ENCODE results near the gene GFM1. TPM values are rescaled to one million over a fixed set of nuclear protein-coding genes. Genes with fewer than 3 reads are reported as not detected.

GFM1 gene
- total RNA-seq, 1 experiment from 2014 or later: 44.5 TPM

DNA sequence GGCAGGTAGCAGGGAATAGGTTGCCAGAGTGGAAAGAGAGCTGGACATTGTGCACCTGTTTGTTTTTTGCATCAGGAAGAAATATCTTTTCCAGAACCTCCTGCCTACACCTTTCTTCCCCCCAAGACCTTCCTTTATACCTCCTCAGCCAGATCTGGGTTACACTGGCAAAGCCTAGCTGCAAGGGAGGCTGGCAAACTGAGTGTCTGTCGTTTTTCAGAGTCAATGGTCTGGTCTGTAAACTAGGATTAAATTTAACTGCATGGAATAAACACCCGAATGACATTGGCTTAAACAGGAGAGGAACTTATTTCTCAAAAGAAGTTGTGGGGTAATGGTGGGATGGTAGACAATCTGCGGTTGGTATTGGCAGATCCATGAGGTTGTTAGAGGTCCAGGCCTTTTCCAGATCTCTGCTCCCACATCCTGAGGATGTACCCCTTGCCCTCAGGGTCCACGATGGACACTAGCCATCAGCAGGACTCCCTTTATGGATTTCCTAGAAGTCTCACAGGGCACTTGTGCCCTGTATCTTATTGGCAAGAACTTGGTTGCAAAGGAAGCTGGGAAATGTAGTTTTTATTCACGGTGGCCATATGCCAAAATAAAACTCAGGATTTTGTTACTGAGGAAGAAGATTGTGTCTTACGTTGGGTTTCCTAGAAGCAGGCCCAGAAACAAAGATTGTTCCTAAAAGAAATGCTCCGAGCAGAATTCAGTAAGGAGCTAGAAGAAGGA lies 91.1 kb downstream of the GFM1 start (continued):
- TF ChIP-seq, protein P1, sequence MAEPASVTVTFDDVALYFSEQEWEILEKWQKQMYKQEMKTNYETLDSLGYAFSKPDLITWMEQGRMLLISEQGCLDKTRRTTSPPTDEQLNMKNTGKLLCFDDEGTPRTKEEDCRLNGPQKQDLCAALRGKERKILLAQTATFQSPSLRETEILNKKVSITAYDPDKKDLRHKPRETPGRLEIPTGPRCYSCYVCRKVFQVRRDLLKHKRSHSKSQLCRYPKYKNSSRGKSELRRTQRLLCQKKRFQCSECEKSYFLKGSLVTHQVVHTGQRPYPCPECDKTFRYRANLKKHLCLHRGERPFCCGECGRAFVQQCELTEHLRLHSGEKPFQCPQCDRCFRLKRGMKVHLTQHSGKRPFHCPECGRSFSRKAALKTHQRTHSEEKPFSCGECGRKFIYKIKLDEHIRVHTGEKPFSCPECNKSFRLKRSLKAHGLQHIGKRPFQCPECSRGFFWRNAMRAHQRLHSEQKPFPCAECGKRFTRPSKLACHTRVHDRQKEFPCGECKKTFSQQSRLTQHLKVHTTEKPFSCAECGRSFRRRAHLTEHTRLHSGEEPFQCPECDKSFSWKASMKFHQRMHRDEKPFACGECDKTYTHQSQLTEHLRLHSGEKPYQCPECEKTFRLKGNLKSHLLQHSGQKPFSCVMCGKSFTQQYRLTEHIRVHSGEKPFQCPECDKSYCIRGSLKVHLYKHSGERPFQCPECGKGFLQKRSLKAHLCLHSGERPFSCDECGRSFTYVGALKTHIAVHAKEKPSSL (CRISPR knock-in tag; conservative IDR thresholded peaks at IDR 0.05): no peak
- TF ChIP-seq, protein P2, sequence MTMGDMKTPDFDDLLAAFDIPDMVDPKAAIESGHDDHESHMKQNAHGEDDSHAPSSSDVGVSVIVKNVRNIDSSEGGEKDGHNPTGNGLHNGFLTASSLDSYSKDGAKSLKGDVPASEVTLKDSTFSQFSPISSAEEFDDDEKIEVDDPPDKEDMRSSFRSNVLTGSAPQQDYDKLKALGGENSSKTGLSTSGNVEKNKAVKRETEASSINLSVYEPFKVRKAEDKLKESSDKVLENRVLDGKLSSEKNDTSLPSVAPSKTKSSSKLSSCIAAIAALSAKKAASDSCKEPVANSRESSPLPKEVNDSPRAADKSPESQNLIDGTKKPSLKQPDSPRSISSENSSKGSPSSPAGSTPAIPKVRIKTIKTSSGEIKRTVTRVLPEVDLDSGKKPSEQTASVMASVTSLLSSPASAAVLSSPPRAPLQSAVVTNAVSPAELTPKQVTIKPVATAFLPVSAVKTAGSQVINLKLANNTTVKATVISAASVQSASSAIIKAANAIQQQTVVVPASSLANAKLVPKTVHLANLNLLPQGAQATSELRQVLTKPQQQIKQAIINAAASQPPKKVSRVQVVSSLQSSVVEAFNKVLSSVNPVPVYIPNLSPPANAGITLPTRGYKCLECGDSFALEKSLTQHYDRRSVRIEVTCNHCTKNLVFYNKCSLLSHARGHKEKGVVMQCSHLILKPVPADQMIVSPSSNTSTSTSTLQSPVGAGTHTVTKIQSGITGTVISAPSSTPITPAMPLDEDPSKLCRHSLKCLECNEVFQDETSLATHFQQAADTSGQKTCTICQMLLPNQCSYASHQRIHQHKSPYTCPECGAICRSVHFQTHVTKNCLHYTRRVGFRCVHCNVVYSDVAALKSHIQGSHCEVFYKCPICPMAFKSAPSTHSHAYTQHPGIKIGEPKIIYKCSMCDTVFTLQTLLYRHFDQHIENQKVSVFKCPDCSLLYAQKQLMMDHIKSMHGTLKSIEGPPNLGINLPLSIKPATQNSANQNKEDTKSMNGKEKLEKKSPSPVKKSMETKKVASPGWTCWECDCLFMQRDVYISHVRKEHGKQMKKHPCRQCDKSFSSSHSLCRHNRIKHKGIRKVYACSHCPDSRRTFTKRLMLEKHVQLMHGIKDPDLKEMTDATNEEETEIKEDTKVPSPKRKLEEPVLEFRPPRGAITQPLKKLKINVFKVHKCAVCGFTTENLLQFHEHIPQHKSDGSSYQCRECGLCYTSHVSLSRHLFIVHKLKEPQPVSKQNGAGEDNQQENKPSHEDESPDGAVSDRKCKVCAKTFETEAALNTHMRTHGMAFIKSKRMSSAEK (CRISPR knock-in tag; IDR thresholded peaks at IDR 0.05; ENCODE audit: borderline replicate concordance): no peak

DNA sequence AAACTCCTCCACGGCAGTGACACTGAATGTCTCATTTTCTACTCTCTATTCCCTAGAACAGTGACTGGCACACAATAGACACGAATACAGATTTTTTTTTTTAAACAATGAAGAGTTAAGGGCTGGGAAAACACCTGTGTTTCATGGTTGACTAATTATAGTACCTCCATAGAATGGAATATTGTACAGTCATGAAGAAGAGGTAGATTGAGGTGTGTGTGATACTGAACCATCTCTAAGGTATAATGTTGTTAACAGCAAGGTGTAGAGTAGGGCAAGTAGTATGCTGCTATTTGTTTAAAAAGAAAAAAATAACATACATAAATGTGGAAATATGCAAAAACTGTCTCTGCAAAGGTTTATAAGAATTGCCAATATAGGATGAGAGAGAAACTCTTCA lies 93.1 kb downstream of the GFM1 start:
- Mint-ChIP-seq H3K27me3 (ENCODE audit: low read depth) (peaks cover 12% of the 10 kb centered on the region), H3K36me3 (peaks cover 12% of the 10 kb centered on the region), H3K4me3 (no peak overlapping the region), H3K9me3 (peaks cover 14% of the 10 kb centered on the region), H3K27ac (no peak overlapping the region), H3K4me1 (no peaks in the 10 kb centered on the region)
- ATAC-seq: no peak
- TF ChIP-seq ZNF396 (CRISPR knock-in tag; IDR thresholded peaks at IDR 0.05; ENCODE audit: borderline replicate concordance) (no peak), TEAD1 (CRISPR knock-in tag; IDR thresholded peaks at IDR 0.05) (no peak)
- TF ChIP-seq, protein P3, sequence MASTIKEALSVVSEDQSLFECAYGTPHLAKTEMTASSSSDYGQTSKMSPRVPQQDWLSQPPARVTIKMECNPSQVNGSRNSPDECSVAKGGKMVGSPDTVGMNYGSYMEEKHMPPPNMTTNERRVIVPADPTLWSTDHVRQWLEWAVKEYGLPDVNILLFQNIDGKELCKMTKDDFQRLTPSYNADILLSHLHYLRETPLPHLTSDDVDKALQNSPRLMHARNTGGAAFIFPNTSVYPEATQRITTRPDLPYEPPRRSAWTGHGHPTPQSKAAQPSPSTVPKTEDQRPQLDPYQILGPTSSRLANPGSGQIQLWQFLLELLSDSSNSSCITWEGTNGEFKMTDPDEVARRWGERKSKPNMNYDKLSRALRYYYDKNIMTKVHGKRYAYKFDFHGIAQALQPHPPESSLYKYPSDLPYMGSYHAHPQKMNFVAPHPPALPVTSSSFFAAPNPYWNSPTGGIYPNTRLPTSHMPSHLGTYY (CRISPR knock-in tag; IDR thresholded peaks at IDR 0.05): no peak
- TF ChIP-seq, protein P4, sequence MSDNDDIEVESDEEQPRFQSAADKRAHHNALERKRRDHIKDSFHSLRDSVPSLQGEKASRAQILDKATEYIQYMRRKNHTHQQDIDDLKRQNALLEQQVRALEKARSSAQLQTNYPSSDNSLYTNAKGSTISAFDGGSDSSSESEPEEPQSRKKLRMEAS (CRISPR knock-in tag; IDR thresholded peaks at IDR 0.05): no peak
- POLR2A ChIA-PET: no interaction called here
- CTCF ChIA-PET: no interaction called here
- no peak for DNase-seq (ENCODE audit: low spot score)

DNA sequence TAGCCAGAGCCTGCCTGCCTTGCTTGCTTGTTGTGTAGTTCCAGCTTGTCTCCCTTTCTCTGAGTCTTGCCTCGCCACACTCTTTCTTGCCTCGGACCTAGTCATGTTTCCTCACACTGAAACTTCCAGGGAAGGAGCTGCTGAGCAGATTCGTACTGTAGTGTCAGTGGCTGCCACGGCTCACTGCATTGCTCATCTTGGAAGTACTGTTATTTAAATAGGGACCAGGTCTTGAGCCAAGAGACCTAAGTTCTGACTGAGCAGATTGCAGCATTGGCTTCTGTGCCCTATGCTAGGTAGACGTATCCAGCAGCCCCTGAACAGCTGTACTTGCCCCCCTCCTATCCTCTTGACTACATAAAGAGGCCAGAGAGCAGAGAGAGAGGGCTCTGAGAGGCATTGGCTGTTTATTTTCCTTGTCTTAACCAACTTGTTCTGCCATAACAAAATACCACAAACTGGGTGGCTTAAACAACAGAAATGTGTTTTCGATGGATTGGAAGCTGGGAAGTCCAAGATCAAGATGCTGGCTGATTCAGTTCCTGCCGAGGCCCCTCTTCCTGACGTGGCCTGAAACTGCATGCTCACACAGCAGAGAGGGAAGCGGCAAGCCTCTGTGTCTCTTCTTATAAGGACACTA lies 93.8 kb downstream of the GFM1 start:
- DNase-seq (ENCODE audit: low spot score): no peak
- H3K27me3 Mint-ChIP-seq (ENCODE audit: low read depth): peaks cover 6% of the 10 kb centered on the region
- no peak for ATAC-seq
- no peak overlapping the region for H3K4me3 Mint-ChIP-seq
- peaks cover 12% of the 10 kb centered on the region for H3K36me3 Mint-ChIP-seq
- no peaks in the 10 kb centered on the region for H3K4me1 Mint-ChIP-seq
- ChIA-PET CTCF (no interaction called here), POLR2A (no interaction called here)
- TF ChIP-seq ZNF423 (CRISPR knock-in tag; IDR thresholded peaks at IDR 0.05): no peak
- H3K9me3 Mint-ChIP-seq: peaks cover 14% of the 10 kb centered on the region
- H3K27ac Mint-ChIP-seq: no peak overlapping the region

DNA sequence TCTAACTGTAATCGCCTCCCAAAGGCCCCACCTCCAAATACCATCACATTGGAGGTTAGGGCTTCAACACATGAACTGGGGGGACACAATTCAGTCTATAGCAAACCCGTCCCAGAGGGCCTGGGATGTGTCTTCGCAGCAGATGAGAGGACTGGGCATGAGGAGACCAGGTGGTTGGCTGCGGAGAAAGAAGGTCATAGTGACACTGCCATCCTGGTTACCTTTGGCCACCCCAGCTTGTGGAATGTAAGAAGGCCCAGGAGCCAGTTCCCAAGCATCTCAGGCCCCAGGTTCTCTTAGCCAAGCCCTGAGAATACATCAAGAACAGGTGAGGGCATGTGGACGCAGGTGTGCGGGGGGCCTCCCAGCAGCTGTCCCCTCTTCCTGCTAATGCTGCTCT lies 94.3 kb downstream of the GFM1 start:
- CTCF ChIA-PET: no interaction called here
- H3K27me3 Mint-ChIP-seq (ENCODE audit: low read depth): peaks cover 2% of the 10 kb centered on the region; the same call in 1 of the 2 replicates

More for the DNA sequence above, 94.3 kb downstream of the GFM1 start:
- no peak overlapping the region for H3K27ac Mint-ChIP-seq
- no peak overlapping the region for H3K4me3 Mint-ChIP-seq
- H3K4me1 Mint-ChIP-seq: no peaks in the 10 kb centered on the region
- ATAC-seq (no peak), DNase-seq (ENCODE audit: low spot score) (no peak)
- POLR2A ChIA-PET: no interaction called here
- TF ChIP-seq, protein P5, sequence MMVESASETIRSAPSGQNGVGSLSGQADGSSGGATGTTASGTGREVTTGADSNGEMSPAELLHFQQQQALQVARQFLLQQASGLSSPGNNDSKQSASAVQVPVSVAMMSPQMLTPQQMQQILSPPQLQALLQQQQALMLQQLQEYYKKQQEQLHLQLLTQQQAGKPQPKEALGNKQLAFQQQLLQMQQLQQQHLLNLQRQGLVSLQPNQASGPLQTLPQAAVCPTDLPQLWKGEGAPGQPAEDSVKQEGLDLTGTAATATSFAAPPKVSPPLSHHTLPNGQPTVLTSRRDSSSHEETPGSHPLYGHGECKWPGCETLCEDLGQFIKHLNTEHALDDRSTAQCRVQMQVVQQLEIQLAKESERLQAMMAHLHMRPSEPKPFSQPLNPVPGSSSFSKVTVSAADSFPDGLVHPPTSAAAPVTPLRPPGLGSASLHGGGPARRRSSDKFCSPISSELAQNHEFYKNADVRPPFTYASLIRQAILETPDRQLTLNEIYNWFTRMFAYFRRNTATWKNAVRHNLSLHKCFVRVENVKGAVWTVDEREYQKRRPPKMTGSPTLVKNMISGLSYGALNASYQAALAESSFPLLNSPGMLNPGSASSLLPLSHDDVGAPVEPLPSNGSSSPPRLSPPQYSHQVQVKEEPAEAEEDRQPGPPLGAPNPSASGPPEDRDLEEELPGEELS (CRISPR knock-in tag; IDR thresholded peaks at IDR 0.05): no peak
- peaks cover 12% of the 10 kb centered on the region for H3K36me3 Mint-ChIP-seq
- peaks cover 14% of the 10 kb centered on the region for H3K9me3 Mint-ChIP-seq
